ENCODE data around the gene EYS. TPM values are rescaled to one million over a fixed set of nuclear protein-coding genes. Genes with fewer than 3 reads are reported as not detected.
A peak's percentile ranks its signal among the peaks of the same experiment; 100 is the strongest.

Gene EYS
- total RNA-seq, 1 donor from 2014 or later = not detected

DNA sequence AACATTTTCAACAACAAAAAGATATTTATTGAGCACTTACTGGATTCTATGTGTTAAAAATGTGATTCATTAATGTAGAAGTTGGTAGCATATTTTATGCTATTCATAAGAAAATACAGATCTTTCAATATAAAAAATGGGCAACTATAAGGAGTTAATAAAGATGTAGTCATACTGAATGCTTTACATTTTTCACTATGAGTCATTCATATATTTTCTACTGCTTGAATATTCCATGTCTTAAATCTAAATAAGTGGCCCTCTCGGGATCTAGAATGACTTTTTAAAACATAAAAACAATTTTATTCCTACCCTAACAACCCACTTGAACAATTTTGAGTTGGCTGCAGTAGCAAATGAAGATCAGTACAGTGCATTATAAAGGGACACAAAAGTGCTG, 1709.3 kb downstream of the EYS start:
- Mint-ChIP-seq H3K27me3 (ENCODE audit: unreplicated experiment) (no peaks in the 10 kb centered on the region), H3K27ac (ENCODE audit: unreplicated experiment) (no peak overlapping the region), H3K4me1 (ENCODE audit: unreplicated experiment) (no peaks in the 10 kb centered on the region), H3K9me3 (ENCODE audit: unreplicated experiment) (peaks cover 3% of the 10 kb centered on the region), H3K4me3 (ENCODE audit: unreplicated experiment) (no peak overlapping the region), H3K36me3 (ENCODE audit: unreplicated experiment) (no peaks in the 10 kb centered on the region)
- TF ChIP-seq, protein P1, sequence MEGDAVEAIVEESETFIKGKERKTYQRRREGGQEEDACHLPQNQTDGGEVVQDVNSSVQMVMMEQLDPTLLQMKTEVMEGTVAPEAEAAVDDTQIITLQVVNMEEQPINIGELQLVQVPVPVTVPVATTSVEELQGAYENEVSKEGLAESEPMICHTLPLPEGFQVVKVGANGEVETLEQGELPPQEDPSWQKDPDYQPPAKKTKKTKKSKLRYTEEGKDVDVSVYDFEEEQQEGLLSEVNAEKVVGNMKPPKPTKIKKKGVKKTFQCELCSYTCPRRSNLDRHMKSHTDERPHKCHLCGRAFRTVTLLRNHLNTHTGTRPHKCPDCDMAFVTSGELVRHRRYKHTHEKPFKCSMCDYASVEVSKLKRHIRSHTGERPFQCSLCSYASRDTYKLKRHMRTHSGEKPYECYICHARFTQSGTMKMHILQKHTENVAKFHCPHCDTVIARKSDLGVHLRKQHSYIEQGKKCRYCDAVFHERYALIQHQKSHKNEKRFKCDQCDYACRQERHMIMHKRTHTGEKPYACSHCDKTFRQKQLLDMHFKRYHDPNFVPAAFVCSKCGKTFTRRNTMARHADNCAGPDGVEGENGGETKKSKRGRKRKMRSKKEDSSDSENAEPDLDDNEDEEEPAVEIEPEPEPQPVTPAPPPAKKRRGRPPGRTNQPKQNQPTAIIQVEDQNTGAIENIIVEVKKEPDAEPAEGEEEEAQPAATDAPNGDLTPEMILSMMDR (IDR thresholded peaks at IDR 0.05) = no peak
- no peak for DNase-seq (ENCODE audit: extremely low spot score, unreplicated experiment)

DNA sequence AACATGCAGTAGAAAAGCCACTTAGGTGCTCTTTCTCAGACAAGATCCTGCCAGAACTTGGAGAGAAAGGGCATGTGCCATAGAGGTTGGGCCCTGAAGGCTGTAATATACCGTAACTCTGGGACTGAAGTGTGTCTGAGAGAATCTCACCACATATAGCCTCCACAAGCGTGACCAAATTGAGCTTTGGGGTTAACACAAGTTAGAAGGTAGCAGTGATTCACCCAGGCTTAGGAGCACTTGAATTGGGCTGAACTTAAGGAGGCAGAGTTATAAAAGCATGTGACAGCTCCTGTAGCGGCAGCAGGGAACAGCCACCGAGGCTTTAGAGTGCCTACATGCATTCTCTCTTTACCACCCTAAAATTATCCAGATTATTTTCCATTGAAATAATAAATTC, 1709.8 kb downstream of the EYS start:
- no peaks in the 10 kb centered on the region for H3K27me3 Mint-ChIP-seq (ENCODE audit: unreplicated experiment)

DNA sequence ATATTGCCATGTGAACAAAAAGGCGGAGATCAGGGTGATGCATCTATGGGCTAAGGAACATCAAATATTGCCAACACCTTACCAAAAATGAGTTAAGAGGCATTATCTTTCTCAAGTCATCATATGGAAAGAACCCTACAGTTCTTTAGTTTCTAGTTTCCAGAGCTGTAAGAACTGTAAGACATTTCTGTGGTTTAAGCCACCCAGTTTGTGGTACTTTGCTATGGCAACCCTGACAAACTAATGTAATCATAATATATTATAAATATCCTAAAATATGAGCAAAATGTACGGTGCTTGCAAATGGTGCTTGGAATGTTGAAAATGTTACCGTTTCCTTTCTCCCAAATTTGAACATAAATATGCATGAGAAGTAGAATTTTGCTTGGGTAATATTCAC, 1721.8 kb downstream of the EYS start:
- no peak for DNase-seq (ENCODE audit: extremely low spot score, unreplicated experiment)
- peaks cover 5% of the 10 kb centered on the region for H3K27me3 Mint-ChIP-seq (ENCODE audit: unreplicated experiment)

More for the DNA sequence above, 1709.8 kb downstream of the EYS start:
- no peak overlapping the region for H3K4me3 Mint-ChIP-seq (ENCODE audit: unreplicated experiment)
- H3K4me1 Mint-ChIP-seq (ENCODE audit: unreplicated experiment) = no peaks in the 10 kb centered on the region
- H3K27ac Mint-ChIP-seq (ENCODE audit: unreplicated experiment) = no peak overlapping the region
- H3K9me3 Mint-ChIP-seq (ENCODE audit: unreplicated experiment) = peaks cover 3% of the 10 kb centered on the region
- TF ChIP-seq, protein P1 (IDR thresholded peaks at IDR 0.05) = no peak
- DNase-seq (ENCODE audit: extremely low spot score, unreplicated experiment) = no peak
- H3K36me3 Mint-ChIP-seq (ENCODE audit: unreplicated experiment) = no peaks in the 10 kb centered on the region

DNA sequence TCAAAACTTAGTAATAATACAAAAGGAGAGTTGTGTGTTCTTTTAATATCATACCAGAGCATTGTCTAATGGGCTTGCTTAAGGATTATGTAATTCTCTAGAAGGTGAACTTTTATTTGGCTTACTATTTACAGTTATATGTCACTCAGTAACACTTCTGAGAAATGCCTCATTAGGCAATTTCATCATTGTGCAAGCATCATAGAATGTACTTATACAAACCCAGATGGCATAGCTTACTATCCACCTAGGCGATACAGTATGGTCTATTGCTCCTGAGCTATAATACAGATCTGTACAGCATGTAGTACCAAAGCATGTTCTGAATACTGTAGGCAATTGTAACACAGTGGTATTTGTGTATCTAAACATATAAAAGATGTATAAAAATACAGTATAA, 1731.3 kb downstream of the EYS start:
- Mint-ChIP-seq H3K4me1 (ENCODE audit: unreplicated experiment) (no peaks in the 10 kb centered on the region), H3K27ac (ENCODE audit: unreplicated experiment) (no peak overlapping the region), H3K27me3 (ENCODE audit: unreplicated experiment) (peaks cover 14% of the 10 kb centered on the region), H3K9me3 (ENCODE audit: unreplicated experiment) (no peaks in the 10 kb centered on the region), H3K36me3 (ENCODE audit: unreplicated experiment) (no peaks in the 10 kb centered on the region), H3K4me3 (ENCODE audit: unreplicated experiment) (no peak overlapping the region)
- TF ChIP-seq, protein P1 (IDR thresholded peaks at IDR 0.05) = no peak
- no peak for DNase-seq (ENCODE audit: extremely low spot score, unreplicated experiment)

More for the DNA sequence above, 1721.8 kb downstream of the EYS start:
- Mint-ChIP-seq H3K4me1 (ENCODE audit: unreplicated experiment) (peaks cover 4% of the 10 kb centered on the region), H3K27ac (ENCODE audit: unreplicated experiment) (peak overlapping the region; percentile 28), H3K36me3 (ENCODE audit: unreplicated experiment) (no peaks in the 10 kb centered on the region), H3K4me3 (ENCODE audit: unreplicated experiment) (no peak overlapping the region), H3K9me3 (ENCODE audit: unreplicated experiment) (no peaks in the 10 kb centered on the region)
- TF ChIP-seq, protein P1 (IDR thresholded peaks at IDR 0.05) = no peak

DNA sequence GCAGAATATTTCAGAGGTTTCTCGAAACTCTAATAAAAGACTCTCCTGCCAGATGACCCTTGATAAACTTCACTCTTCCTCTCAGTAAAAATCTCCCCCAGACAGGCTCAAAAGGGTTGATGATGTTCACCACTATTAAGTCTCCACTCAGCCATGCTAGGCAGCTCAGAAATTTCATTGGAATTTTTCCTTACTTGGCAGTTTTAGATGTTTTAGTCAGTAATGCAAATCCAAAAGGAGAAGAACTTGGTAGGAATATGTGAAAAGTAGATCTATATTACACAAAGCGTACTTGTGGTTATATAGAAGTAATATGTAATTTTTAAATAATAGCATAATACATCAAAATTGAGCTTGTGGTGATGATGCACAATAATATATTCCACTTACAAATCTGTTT, 1738.4 kb downstream of the EYS start:
- no peaks in the 10 kb centered on the region for H3K4me1 Mint-ChIP-seq (ENCODE audit: unreplicated experiment)
- H3K27me3 Mint-ChIP-seq (ENCODE audit: unreplicated experiment) = peaks cover 8% of the 10 kb centered on the region
- H3K36me3 Mint-ChIP-seq (ENCODE audit: unreplicated experiment) = no peaks in the 10 kb centered on the region
- H3K9me3 Mint-ChIP-seq (ENCODE audit: unreplicated experiment) = no peaks in the 10 kb centered on the region
- no peak for DNase-seq (ENCODE audit: extremely low spot score, unreplicated experiment)
- TF ChIP-seq, protein P1 (IDR thresholded peaks at IDR 0.05) = no peak
- no peak overlapping the region for H3K4me3 Mint-ChIP-seq (ENCODE audit: unreplicated experiment)
- no peak overlapping the region for H3K27ac Mint-ChIP-seq (ENCODE audit: unreplicated experiment)
